Activated CD4-positive, CD25-positive, alpha-beta regulatory T cell treated with anti-CD3 and anti-CD28 coated beads, Interleukin-2, amount 50 U/mL, for 72 hours (primary cell): ENCODE data around the gene SLCO1C1.
"Not testable (repeated sequence)": the region's sequence is repeated elsewhere in the genome, so short reads cannot be mapped to it uniquely, and the experiment has no call there.

Source experiments
- DNase-seq: peaks from one replicate; pipeline ENCODE4 v3.0.0; 2021

SLCO1C1 gene

GRCh38 chr12:20695232-20695631 lies at the start of gene SLCO1C1:
SLCO1C1 (plus strand) TSS chr12:20695332; CDS start chr12:20699577, 4,245 bp downstream.
- DNase-seq, result no peak

- no peak for DNase-seq
Measured at GRCh38 chr12:20646239-20646827, 48.8 kb upstream of the SLCO1C1 start.

DNA sequence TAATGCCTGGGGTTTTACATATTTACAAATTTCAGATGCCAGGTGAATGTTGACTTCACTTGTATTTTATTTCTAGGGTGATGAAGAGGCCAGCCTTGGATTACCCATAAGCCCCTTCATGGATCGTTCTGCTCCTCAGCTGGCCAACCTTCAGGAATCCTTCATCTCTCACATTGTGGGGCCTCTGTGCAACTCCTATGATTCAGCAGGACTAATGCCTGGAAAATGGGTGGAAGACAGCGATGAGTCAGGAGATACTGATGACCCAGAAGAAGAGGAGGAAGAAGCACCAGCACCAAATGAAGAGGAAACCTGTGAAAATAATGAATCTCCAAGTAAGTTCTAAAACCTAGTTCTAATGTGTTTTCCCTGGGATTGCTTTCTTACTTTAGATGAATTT lies 41.3 kb upstream of the SLCO1C1 start:
- DNase-seq, result no peak

DNA sequence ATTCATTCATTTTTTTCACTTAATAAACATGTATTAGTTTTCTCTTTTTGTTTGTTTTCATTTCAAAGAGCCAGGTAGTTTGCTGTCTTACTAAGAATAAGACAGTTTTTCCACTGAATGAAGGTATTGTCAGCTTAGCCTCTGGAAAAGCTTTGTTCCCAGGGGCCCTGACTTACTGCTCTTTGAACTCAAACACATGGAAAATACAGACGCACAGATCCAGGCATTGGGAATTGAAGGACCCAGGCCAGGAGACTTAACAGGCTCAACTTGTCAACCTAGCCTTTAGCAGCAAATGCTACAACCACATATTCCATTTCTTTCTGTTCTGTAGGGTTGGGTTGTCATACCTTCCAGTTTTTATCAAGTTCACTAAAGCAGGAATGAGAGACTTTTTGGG lies 38.5 kb upstream of the SLCO1C1 start:
- no peak for DNase-seq

- no peak for DNase-seq
Measured at GRCh38 chr12:20657496-20657895, 37.6 kb upstream of the SLCO1C1 start.

- DNase-seq, result no peak
Measured at GRCh38 chr12:20681334-20681733, 13.8 kb upstream of the SLCO1C1 start.

DNA sequence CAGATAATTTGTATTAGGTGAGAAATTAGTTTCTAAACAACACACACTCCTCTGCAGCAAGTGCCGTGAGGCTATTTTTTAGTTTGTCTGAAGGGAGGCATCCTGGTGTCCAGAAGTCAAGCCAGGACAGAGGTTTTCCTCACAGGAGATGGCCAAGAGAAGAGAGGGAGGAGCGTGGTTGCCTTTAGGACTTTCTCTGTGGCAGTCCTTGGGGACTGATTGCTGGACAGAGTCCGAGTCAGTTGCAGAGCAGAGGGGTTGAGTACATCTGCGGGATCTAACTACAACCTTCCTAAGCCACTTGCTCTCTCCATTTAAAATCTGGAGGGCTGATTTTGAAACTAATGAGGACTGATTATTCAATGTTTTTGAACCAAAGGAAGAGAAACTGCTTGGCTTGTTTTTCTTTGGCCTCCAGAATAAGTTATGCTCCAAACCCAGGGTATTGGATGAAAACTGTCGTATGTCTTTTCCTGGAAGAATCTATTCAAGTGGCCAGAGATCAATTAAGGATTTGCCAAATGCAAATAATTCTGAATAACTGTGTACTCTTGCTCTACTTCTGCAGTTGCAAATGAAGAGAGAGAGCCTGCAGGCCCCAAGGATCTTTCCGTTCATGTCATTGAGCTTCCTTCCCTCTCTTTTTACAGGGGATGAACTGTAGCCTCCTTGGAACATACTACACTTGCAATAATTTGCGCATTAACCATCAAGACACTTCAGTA lies 1.2 kb downstream of the SLCO1C1 start:
- DNase-seq, result no peak

GRCh38 chr12:20701106-20701505 lies 6.0 kb downstream of the SLCO1C1 start:
- DNase-seq, result no peak

- no peak for DNase-seq
Measured at GRCh38 chr12:20704860-20705259, 9.7 kb downstream of the SLCO1C1 start.

DNA sequence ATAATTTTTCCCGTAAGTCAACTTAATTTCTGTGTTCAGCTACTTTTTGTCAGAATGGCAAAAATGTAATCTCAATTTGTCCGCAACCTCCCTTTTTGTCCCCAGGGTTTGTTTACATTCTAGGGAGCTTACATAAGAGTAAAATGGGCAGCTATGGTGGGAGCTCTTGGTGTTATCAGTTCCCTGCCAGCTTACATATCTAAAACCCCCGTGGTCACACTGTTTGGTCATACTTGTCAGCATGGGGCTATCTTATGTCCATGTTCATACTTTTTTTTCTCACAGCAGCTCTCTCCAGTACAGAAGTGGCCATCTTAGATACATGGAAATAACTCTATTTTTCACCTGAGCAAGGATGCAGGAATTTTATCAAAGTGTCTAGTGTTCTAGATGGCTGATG lies 16.7 kb downstream of the SLCO1C1 start:
- DNase-seq, result no peak

DNA sequence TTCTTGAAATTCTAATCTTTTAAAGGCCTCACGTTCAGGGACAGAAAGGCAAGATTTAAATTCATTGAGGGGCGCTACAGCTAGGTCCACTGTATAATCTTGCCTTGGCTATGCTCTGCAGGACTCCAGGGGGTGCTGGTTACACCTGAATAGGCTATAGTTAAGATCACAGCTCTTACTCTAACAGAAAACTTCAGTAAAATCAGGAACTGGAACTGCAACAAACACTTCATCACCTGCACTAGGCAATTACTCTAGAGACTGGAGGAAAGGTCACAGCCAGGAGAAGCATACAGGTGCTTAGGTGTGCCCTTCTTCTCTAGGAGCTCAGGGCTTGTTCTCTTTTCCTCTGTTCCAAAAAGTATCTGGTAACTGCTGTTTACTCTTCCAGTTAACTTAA lies 20.9 kb downstream of the SLCO1C1 start:
- no peak for DNase-seq

DNA sequence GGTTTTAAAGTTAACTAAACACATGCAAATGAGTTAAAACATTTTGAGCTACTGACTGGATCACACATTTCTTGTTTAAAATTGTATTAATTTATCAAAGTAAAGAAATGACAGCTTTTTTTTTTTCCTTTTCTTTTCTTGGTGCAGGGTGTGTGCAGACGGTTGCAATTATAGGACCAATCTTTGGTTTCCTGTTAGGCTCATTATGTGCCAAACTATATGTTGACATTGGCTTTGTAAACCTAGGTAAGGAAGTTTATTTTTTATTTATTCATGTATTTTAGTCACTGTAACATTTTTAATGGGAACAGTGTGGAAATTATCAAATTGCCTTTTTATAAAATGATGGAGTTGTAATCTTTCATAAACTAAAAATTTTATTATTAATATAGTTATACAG lies 21.9 kb downstream of the SLCO1C1 start:
- DNase-seq, result no peak

GRCh38 chr12:20718294-20718693 lies 23.2 kb downstream of the SLCO1C1 start:
- no peak for DNase-seq

GRCh38 chr12:20722142-20722541 lies 27.0 kb downstream of the SLCO1C1 start:
- DNase-seq, result no peak

- DNase-seq, result no peak
Measured at GRCh38 chr12:20731274-20731673, 36.1 kb downstream of the SLCO1C1 start.

- DNase-seq, result no peak
Measured at GRCh38 chr12:20740972-20741371, 45.8 kb downstream of the SLCO1C1 start.

- no peak for DNase-seq
Measured at GRCh38 chr12:20748198-20748597, 53.1 kb downstream of the SLCO1C1 start.

- no peak for DNase-seq
Measured at GRCh38 chr12:20751046-20751445, 55.9 kb downstream of the SLCO1C1 start.

- no peak for DNase-seq
Measured at GRCh38 chr12:20777420-20777819, 82.3 kb downstream of the SLCO1C1 start.

GRCh38 chr12:20778969-20779368 lies 83.8 kb downstream of the SLCO1C1 start:
- no peak for DNase-seq

GRCh38 chr12:20779971-20780370 lies 84.8 kb downstream of the SLCO1C1 start:
- not testable (repeated sequence) for DNase-seq

DNA sequence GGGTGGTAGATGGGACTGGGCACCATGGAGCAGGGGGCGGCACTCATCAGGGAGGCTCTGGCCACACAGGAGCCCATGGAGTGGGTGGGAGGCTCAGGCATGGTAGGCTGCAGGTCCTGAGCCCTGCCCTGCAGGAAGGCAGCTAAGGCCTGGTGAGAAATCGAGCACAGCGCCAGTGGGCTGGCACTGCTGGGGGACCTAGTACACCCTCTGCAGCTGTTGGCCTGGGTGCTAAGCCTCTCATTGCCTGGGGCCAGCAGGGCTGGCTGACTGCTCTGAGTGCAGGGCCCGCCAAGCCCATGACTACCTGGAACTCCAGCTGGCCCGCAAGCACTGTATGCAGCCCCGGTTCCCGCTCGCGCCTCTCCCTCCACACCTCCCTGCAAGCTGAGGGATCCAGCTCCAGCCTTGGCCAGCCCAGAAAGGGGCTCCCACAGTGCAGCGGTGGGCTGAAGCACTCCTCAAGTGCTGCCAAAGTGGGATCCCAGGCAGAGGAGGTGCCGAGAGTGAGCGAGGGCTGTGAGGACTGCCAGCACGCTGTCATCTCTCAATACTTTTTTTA lies 88.7 kb downstream of the SLCO1C1 start:
- DNase-seq, result not testable (repeated sequence)

- DNase-seq, result no peak
Measured at GRCh38 chr12:20792971-20793370, 97.8 kb downstream of the SLCO1C1 start.

DNA sequence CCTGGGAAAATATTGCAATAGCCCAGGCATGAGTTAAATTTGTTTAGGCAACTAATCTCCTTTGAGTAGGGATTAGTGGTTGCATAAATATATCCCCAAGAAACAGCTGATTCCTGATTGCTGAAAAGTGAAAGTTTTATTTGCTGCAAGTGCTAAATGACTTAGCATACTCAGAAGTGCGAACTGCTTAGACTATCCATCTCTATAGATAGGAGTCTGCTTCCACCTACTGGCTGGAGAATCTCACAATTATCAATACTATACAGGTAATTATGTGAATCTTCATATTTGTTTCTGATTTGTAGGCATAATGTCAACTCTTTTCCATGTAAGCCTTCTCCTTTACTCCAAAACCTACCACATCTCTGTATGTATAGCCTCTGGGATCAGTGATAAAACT lies 103.4 kb downstream of the SLCO1C1 start:
- DNase-seq, result no peak

- no peak for DNase-seq
Measured at GRCh38 chr12:20800160-20800559, 105.0 kb downstream of the SLCO1C1 start.
